NCI-H2107 treated with DMSO at 0.1 percent for 48 hours (cell line): ENCODE results near the gene DENND2C.

Experiments used
- DNase-seq: peaks from one replicate; lab custom pipeline; 2025; ENCODE audit not compliant: unreplicated experiment; lab: John Stamatoyannopoulos, UW

DENND2C gene

GRCh38 chr1:114688526-114688925 lies 18.7 kb upstream of the DENND2C start:
- no peak for DNase-seq

- no peak for DNase-seq
Observed at GRCh38 chr1:114685851-114686250, 16.0 kb upstream of the DENND2C start.

DNA sequence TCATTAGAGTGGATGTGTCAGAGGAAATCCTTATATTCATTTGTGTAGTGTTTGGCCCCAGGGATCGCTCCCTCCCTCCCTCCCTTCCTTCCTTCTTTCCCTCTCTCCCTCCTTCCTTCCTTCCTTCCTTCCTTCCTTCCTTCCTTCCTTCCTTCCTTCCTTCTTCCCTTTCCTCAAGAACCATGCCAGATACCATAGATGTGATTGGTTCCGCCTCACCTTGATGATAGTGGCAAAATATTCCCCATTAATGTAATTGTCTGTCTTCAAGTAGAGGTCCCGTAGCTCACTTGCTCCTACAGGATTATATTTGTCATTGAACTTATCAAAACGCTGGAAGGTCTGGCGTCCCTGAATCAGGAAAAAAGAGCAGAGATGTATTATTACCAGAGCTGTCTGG lies 7.8 kb upstream of the DENND2C start:
- no peak for DNase-seq

GRCh38 chr1:114676115-114676514 lies 6.3 kb upstream of the DENND2C start:
- no peak for DNase-seq

GRCh38 chr1:114671939-114672275 lies 2.1 kb upstream of the DENND2C start:
- DNase-seq: no peak

GRCh38 chr1:114671011-114671938 lies 1.4 kb upstream of the DENND2C start:
- peak; percentile 11 for DNase-seq

- DNase-seq: no peak
Observed at GRCh38 chr1:114670083-114671010, 498 bp upstream of the DENND2C start.

DNA sequence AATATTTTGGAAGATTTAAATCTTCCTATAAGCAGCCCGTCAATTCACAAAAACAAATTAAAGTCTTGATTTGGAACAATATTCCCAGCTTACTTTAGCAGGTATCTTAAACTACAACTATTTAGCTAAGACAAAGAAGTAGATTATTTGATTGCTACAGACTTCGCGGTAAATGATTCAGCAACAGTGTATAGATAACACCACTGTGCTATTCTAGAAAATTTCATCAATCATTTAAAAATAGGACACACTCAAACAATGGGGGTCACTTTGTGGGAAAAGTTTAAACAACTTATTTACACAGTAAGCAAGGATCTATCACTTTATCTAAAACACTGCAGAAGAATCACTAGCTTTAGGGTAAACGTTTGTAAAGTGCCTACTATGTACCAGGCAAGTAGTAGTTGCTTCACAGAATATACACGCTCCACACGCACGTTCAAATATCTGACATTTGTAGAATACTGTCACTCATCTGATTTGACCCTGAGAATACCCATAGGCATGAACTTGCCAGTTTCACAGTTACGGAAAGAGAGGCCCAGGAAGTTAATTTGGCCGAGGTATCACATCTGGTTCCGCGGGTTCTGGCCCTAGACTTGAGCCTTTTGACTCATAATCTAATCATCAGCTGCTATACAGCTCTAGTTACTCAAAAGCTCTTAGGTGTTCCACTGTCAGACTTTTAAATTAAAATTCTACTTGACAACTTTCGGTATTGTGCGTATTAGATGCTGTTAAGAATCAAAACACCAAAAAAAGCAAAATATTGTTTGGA lies 876 bp downstream of the DENND2C start:
- no peak for DNase-seq

GRCh38 chr1:114668373-114668772 lies 1.5 kb downstream of the DENND2C start:
- no peak for DNase-seq

DNA sequence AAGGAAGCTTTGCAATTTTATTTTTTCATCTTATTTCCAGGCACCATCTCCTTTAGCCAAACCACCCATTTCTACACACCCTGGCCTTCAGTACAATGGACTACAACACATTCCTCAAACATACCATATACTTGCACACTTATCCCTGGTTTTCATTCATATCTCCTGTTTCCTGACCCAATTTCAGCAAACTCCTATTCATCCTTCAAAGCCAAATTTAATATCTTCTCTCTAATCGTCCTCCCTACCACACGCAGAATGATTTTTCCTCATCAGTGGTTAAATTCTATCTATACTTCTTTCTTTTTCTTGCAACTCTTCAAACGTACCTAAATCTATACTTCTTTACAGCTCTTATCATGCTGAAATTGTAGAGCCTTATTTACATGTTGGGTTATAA lies 2.9 kb downstream of the DENND2C start:
- DNase-seq: no peak

GRCh38 chr1:114660238-114660637 lies 9.6 kb downstream of the DENND2C start:
- DNase-seq: no peak

GRCh38 chr1:114651893-114652292 lies 18.0 kb downstream of the DENND2C start:
- no peak for DNase-seq

- no peak for DNase-seq
Observed at GRCh38 chr1:114648503-114648902, 21.3 kb downstream of the DENND2C start.

DNA sequence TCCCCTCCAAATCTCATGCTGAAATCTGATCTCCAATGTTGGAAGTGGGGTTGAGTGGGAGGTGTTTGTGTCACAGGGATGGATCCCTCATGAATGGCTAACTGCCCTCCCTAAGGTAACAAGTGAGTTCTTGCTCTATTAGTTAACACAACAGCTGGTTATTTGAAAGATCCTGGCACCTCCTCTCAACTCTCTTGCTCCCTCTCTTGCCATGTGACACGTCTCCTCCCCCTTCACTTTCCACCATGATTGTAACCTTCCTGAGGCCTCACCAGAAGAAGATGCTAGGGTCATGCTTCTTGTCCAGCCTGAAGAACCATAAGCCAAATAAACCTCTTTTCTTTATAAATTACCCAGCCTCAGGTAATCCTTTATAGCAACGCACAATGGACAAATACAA lies 28.5 kb downstream of the DENND2C start:
- no peak for DNase-seq

DNA sequence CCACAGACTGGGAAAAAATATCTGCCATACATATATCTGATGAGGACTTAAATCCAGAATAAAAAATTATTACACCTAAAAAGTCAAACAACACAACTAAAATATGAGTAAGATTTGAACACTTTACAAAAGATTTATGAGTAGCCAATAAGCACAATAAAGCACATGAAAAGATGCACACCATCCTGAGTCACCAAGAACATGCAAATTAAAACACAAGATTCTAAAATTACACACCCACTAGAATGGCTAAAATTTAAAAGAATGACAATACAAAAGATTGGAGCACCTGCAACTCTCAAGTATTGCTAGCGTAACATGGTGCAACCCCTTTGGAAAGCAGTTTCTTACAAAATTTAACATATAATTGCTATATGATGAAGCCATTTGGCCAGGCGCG lies 30.9 kb downstream of the DENND2C start:
- DNase-seq: no peak

- no peak for DNase-seq
Observed at GRCh38 chr1:114632427-114632826, 37.4 kb downstream of the DENND2C start.

GRCh38 chr1:114627107-114627506 lies 42.7 kb downstream of the DENND2C start:
- DNase-seq: no peak

GRCh38 chr1:114623364-114623763 lies 46.5 kb downstream of the DENND2C start:
- no peak for DNase-seq

DNA sequence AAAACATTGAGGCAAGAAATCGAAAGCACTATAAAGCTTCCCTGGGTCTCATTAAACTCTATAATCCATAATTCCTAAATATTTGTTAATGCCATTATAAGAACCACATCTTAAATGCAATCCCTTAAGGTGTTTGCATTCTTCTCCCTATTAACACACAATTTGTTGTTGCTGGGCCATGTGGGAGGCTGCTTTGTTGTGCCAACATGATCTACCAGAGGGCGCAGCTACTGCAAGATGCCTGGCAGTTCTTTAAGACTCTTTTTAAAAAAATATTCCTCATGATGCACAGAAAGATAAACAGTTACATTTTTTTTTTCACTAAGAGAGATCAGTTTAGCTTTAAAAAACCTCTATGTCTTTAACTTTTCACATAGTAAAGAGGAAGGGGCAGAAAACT lies 49.4 kb downstream of the DENND2C start:
- DNase-seq: no peak

GRCh38 chr1:114618606-114619005 lies 51.2 kb downstream of the DENND2C start:
- no peak for DNase-seq

GRCh38 chr1:114610546-114611245 lies 59.2 kb downstream of the DENND2C start:
- no peak for DNase-seq
